ENCODE measurements around the gene GABRG2. TPM values are rescaled to one million over a fixed set of nuclear protein-coding genes. Genes with fewer than 3 reads are reported as not detected.
"Not testable (repeated sequence)": the region's sequence is repeated elsewhere in the genome, so short reads cannot be mapped to it uniquely, and the experiment has no call there.

GABRG2 gene
- total RNA-seq = not detected in 2 replicates

DNA sequence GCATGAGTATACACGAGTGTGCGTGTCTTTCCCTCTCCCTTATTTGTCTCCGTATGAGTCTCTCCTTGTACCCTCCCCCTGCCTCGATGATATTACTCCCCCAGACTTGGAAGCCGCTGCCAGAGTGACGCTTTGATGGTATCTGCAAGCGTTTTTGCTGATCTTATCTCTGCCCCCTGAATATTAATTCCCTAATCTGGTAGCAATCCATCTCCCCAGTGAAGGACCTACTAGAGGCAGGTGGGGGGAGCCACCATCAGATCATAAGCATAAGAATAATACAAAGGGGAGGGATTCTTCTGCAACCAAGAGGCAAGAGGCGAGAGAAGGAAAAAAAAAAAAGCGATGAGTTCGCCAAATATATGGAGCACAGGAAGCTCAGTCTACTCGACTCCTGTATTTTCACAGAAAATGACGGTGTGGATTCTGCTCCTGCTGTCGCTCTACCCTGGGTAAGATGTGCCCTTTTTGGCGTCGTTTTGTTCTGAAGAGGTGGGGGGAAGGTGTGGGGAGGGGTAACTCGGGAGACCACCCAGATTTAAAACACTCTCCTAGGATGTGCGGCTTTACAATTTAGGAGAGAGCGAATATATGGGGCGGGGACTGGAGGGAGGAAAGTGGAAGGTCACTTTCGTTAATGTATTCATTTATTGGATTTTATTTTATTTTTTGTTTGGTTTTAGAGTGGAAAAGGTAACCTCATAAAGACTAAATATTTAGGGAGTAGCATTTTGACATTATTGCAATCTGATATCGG, at the start of gene GABRG2:
Gene GABRG2 (plus strand): TSS at position 119 of the 757 bp plus-strand sequence. CDS start 227 bp downstream, at position 346.
- no peak for DNase-seq (ENCODE audit: extremely low read depth, low read depth, low spot score)

DNA sequence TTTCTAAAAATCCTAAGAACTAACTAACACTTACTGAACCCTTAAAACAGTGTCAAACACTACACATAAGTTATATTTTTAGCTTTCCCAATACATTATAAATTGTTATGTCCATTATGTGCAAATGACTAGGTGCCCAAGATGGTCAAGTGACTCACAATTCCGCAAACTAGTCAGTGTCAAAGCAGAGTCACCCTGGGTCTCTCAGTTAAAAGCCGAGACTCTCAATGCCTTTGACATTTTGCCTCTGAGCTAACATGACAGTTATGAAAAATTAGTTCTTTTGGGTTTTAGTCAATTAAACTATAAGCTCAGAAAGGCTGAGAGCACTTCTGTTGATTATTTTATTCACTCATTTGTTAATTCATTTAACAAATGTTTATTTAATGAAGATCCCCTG, 42.3 kb upstream of the GABRG2 start:
- no peak for DNase-seq (ENCODE audit: extremely low read depth, low read depth, low spot score)

DNA sequence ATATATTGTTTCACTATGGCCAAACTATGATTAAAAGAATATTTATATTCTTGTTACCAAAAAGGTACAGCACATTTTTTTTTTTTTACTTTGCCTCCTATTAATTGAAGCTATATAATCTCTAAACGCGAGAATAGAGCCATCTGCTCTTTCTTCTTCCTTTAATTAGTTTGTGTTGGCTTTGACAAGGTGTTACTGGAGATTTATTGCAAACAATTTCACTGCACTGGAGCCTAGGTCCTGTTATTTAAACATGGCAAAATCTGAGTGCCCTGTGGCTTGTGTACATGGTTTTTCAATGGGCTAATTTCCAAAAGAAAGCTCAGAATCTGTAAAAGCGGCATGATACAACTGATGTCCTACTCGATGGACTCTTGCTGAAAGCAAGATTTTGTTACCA, 40.8 kb upstream of the GABRG2 start:
- no peak for DNase-seq (ENCODE audit: extremely low read depth, low read depth, low spot score)

DNA sequence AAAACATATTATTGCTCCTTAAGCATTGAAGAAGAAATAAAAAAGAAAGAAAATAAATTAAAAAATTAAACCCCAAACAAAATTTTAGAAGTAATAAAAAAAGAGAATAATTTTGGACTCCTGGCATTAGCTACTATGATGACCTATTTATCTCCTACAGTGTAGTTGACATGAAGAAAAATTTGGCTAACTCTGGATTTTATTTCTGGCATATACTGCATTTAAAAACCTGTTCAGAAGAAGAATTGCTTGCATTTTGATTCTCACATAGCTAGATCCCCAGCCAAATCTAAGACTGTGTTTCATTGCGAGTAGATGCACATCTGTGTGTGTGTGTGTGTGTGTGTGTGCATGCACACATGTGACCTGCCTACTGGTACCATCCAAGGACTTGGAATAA, 30.1 kb upstream of the GABRG2 start:
- DNase-seq (ENCODE audit: extremely low read depth, low read depth, low spot score) = no peak

DNA sequence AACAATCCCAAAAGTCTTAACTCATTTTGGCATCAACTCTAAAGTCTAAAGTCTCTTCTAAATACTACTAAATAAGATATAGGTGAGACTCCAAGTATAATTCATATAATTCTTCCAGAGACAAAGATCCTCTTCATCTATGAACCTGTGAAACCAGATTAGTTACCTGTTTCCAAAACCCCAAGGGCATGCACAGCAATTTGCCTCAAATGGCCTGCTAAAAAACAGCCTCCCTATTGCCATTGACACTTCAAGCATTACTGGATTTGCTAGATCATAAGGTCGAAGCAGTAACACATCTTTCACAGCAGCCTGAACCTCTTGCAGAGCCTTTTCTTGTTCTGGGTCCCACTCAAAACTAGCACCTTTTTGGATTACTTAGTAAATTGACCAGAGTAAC, 20.3 kb upstream of the GABRG2 start:
- no peak for DNase-seq (ENCODE audit: extremely low read depth, low read depth, low spot score)

DNA sequence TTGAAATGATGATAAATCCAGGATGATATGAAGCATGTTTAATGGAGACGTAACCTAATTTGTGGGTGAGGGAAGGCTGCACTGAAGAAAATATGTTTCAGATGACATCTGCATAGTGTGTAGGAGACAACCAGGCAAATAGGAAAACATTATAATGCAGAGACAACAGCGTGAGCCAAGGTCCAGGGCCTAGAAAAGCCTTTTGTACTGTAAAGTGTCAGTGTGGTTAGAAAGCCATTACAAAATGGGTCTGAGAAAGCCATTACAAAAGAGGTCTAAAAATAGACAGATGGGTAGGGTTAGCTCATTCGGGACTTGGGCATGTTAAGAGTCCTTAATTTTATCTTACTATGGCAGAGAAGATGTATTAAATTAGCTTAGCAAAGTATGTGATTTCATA, 14.9 kb upstream of the GABRG2 start:
- no peak for DNase-seq (ENCODE audit: extremely low read depth, low read depth, low spot score)

DNA sequence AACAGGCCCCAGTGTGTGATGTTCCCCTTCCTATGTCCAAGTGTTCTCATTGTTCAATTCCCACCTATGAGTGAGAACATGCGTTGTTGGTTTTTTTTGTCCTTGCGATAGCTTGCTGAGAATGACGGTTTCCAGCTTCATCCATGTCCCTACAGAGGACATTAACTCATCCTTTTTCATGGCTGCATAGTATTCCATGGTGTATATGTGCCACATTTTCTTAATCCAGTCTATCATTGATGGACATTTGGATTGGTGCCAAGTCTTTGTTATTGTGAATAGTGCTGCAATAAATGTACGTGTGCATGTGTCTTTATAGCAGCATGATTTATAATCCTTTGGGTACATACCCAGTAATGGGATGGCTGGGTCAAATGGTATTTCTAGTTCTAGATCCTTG, 12.5 kb upstream of the GABRG2 start:
- not testable (repeated sequence) for DNase-seq (ENCODE audit: extremely low read depth, low read depth, low spot score)

DNA sequence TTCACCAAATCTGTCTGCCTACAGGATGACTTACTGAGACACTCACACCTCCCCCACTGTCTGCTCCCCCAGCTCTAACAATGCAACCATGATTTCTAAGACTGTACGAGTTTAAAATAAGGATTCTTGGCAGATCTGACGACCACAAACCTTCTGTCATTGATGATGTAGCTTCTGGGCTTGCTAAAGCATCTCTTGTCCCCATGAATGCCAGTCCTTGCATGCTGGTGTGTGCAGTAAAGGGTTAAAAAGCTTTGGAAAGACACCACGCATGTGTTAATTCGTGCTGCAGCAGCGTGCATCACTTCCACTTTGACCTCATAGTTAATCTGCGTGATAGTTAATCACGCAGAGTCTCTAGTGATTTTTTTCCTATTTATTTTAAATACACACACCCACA, 411 bp upstream of the GABRG2 start:
- DNase-seq (ENCODE audit: extremely low read depth, low read depth, low spot score) = no peak

DNA sequence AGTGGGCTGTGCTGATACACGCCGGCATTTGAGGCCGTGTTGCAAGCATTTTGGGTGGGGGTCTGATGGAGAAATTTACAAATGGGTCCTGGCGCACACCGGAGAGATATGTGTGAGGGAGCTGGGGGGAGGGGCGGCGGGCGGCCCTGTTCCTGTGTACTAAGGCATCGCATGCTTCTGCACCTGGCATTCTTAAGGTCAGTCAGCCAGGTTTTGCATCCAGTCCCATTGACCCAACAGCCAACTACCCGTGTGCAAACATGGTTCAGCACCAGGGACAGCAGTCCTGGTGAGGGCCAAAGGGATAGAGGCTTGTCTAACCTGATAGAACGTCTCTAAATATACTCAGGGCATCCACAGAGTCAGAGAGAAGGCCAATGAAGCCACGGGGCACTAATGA, 839 bp downstream of the GABRG2 start:
- no peak for DNase-seq (ENCODE audit: extremely low read depth, low read depth, low spot score)

DNA sequence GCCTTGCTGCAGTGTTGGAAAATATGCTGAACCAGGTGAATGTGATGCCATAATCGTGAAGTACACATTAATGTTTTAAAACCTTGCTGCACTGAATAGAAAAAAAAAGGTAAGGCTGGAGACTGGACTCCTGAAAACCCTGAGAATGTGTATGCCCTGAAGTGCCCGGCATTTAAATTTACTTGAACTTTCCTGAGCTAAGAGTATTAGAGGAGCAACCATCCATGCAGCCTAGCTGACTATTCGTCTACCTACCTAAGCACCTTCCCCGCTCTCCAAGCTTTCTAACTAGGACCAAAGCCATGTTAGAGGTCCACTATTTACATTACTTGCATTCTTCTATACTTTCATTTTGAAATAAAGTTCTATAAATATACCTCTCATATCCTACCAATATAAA, 1.4 kb downstream of the GABRG2 start:
- no peak for DNase-seq (ENCODE audit: extremely low read depth, low read depth, low spot score)

DNA sequence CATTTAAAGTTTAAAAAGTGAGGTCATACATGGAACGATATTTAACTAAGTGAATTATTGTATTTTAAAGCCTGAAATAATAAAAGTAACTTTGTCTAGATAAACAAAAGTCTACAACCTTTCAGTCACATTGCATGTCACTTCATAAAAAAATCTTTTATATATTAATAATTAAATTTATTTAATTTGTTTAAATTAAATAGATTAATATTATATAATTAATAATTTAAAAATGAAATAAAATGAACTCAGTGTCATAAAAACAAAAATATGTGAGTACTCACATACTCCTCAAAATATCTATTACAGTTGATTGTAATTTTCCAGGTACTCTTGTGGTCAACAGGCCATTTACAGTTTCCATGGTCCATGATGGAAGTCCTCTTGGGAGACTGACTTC, 11.2 kb downstream of the GABRG2 start:
- no peak for DNase-seq (ENCODE audit: extremely low read depth, low read depth, low spot score)

DNA sequence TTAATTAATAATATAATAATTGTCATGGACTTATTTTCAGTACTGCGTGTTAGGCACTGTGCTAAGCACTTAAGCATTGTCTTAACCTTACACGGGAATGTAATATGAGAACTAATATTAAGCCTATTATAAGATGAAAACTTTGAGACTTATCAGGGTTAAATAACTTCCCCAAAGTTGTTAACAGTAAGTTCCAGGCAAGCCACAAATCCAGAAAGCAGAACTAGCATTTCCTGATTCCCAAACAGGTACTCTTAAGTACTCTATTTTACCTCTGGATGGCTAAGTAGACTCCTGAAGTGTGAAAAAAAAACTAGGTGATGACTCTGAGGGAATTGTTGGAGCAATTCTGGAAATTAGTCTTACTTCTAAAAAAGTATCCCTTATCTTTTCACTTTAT, 23.8 kb downstream of the GABRG2 start:
- DNase-seq (ENCODE audit: extremely low read depth, low read depth, low spot score) = no peak

DNA sequence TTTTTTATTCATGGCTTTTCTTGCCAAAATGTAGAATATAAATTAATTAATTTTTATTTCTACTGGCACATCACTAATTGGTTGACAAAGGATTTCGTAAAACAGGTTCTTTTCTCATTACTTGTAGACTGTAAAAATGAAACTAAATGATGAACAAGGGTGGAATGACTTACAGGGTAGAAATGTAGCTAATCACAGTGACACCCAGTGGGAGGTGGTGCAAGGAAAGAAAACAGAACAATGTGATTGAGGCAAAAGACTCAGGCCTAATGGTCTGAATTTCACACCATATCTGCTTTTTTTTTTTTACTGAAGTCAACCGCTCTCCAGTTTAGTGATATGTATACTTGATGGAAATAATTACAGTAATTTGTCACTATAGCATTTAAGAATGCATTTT, 28.9 kb downstream of the GABRG2 start:
- no peak for DNase-seq (ENCODE audit: extremely low read depth, low read depth, low spot score)

DNA sequence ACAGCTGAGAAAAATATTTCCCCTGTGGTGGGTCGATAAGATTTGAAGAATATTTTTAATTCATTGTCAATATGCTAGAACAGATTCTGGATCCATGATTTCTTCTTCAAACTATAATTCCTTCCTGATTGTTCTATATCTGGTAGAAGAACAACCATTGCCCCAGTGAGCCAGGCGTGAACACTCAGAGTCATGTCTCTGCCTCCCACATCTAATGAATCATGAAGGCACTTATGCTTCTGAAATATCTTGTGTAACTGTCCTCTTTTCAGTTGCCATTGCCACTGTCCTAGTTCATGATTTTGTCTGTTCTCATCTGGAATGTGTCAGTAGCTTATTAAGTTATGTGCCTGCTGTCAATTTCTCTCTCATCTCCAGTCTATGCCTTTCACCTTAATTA, 40.0 kb downstream of the GABRG2 start:
- no peak for DNase-seq (ENCODE audit: extremely low read depth, low read depth, low spot score)

DNA sequence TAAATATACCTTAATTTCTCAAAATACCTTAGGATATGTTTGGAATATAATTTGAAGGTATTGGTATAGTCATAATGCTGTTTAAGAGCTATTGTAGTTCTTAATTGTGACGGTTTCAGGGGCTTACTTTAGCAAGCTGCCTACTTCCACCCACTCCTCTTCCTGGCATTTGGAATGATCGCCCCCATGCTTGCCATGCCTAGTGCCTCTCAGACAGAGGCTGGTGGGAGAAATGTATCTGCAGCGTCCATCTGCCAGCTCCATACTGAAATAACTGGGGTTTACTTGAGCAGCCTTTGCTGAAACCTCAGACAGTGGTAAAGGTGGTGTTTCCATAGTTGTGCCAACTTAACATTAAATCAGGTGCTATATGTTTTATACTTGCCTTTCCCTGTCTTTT, 52.2 kb downstream of the GABRG2 start:
- DNase-seq (ENCODE audit: extremely low read depth, low read depth, low spot score) = no peak

DNA sequence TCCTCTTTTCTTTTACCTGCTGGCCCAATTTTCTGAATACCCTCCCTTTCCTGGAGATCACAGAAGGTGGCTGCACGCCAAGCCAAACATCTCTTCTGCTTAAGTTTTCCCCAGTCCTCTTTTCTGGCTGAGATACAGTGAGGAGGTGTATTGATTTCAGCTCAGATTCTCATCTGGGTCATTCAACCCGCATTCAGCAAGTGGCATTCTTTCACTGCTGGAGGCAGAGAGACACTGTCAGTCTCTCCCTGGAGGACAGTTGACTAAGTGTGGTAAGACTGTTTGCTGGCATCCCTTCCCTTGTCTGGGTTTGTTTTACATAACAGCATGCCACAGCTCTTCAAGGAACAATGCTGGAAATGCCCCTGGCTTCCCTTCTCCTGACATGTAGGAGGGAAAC, 60.5 kb downstream of the GABRG2 start:
- no peak for DNase-seq (ENCODE audit: extremely low read depth, low read depth, low spot score)

DNA sequence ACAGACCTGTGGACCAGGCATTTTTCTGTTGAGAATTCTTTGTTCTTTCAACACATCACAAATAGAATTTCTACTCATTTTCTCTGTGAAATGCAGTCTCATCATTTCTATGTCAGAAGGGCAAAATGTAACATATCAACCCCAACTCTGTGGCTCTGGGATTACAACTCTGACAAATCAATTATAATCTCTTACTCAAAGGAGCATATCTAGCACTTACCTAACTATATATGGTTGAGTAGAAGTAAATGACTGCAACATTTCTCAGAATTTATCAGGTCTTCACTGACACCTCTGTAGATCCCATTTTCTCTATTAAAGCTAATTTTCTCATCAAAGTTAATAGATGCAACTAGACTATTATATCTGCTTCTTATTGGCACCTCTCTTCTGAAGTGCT, 64.8 kb downstream of the GABRG2 start:
- DNase-seq (ENCODE audit: extremely low read depth, low read depth, low spot score) = no peak

DNA sequence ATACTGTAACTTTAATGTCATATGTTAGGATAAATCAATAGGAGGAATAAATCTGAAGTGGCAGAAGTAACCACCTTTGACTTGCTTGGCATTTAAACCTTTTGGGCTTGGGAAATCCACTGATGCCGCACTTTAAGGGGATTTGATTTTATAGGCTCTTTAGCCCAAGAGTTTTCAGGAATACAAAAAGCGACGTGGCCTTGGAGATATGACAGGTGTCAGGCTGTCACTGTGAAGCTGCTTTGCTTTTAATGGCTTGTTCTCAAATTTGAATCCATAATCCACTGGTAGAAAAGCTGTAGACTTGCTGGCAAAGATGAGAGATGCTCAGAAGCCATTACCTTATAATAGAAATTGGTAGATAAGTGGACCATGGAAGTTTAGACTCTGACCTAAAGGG, 71.6 kb downstream of the GABRG2 start:
- DNase-seq (ENCODE audit: extremely low read depth, low read depth, low spot score) = no peak

DNA sequence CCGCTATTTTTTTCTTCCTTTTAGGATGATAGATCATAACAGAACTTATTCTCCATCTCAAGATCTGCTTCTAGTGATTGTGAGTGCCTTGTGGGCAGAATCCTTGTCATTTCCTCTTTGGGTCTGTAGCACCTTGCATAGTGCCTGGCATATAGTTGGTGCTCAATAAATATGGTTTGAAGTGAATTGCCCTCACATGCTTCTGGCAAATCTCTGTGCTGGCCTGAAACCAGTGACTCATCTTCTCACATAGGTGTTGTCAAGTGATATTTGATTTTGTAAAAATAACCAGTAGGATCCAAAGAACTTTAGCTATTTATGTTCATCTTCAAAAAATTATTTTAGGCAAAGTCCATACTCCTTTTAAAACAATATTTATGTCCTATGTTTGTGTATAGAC, 86.7 kb downstream of the GABRG2 start:
- DNase-seq (ENCODE audit: extremely low read depth, low read depth, low spot score) = no peak

DNA sequence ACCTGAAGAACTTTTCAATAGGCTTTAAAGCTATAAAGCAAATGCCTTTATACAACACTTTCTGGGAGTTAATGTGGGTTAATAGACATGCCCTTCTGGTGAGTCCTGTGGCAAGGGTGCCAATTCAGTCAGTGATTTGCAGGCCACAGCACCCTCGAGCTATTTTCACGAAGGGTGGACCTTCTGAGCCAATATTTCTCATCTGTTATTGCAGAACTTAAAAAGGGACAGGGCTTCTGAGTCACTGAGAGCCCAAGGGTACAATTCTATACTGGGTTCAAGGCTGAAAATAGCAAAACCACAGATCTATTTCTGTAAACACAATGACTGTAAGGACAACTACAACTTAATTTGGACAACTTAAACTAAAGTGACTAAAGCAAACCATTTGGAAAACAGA, 92.8 kb downstream of the GABRG2 start:
- no peak for DNase-seq (ENCODE audit: extremely low read depth, low read depth, low spot score)

DNA sequence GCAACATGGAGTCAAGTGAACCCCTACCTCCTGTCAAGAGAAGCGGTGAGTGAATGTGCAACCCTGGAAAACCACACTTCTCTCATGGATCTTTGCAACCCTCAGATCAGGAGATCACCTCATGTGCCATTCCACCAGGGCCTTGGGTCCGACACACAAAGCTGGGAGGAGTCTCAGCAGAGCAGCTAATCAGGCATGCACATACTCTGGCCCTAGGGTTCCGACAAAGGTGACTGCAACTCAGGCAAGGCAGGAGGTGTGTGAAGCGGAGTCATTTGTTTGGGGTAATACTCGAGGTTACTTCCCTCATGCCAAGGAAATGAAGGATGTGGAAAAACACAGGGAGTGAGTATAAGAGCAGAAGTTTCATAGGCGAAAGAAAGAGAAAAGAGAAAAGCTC, 96.1 kb downstream of the GABRG2 start:
- DNase-seq (ENCODE audit: extremely low read depth, low read depth, low spot score) = no peak

DNA sequence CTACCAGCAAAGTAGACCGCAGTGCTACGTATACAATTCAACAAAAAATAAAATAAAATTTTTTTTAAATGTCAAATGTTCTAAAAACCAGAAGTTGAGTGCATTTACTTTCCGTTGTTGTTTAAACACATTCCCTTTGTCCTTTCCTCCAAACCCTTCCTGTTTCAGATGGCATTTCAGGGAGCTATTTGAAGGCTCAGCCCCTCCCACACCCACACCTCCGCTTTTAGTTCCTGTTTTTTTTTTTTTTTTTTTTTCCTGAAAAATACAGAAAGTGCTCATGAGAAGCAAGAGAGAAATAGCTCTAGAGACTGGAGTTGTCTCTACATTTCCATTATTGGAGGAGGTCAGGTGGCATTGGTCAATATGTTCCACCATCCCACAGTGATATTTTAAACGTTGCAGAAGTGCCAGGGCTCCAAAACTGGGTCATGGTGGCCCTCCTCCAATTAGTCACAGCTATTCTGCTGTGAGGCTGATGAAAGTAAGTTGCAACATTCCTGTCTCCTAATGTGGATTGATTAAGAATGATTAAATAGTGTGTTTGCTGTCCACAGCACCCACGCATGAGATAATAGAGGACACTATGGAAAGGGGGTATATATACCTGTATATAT, 106.9 kb downstream of the GABRG2 start:
- DNase-seq (ENCODE audit: extremely low read depth, low read depth, low spot score) = no peak

DNA sequence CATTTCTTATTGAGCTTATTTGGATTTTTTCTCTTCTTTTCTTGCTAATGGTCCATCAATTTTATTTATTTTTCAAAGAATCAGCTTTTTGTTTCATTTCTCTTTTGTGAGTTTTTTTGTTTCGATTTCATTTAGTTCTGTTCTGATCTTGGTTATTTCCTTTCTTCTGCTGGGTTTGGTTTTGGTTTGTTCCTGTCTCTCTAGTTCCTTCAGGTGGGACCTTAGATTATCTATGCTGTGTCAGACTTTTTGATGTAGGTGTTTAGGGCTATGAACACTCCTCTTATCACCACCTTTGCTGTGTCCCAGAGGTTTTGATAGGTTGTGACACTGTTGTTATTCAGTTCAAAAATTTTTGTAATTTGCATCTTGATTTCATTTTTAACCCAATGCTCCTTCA, 119.8 kb downstream of the GABRG2 start:
- no peak for DNase-seq (ENCODE audit: extremely low read depth, low read depth, low spot score)

Measured in glomerular endothelial cell (primary cell).